HepG2 (cell line): ENCODE measurements around the gene TMEM139.

Source experiments
- CBX2 ChIP-seq, 2 experiments: fragments of 200-600 bp in 1 of 2; sonication (generic); formaldehyde crosslinking in 1 of 2; IDR thresholded peaks; 2 replicates each; pipeline versions ENCODE4 v1.7.0 to v1.8.1; 2018 to 2022; ENCODE audit warnings: low read depth in 2 of 2, low read length in 1 of 2, mild to moderate bottlenecking in 1 of 2, missing genetic modification reagents in 1 of 2
- DNMT3B ChIP-seq: conservative IDR thresholded peaks from 2 replicates; pipeline ENCODE4 v1.6.1; 2016; ENCODE audit warnings: missing biosample characterization, control low read depth
- EZH2 ChIP-seq: conservative IDR thresholded peaks from 2 replicates; pipeline ENCODE4 v1.6.1; 2012; ENCODE audit warnings: mild to moderate bottlenecking, low read depth, low read length, moderate library complexity
- POLR2AphosphoS5 ChIP-seq: IDR thresholded peaks from 2 replicates; pipeline ENCODE4 v1.6.1; 2012; ENCODE audit warnings: low read depth, low read length
- YY1 ChIP-seq: IDR thresholded peaks from 2 replicates; pipeline ENCODE4 v1.6.1; 2011; ENCODE audit warnings: low read length, low read depth, moderate library complexity, mild to moderate bottlenecking; ENCODE audit not compliant: insufficient read depth, insufficient replicate concordance
- ZFX ChIP-seq: sonication (generic); formaldehyde crosslinking; IDR thresholded peaks from 2 replicates; pipeline ENCODE4 v1.4.0; 2020; ENCODE audit warnings: mild to moderate bottlenecking, low read depth, missing genetic modification reagents, moderate library complexity
- ZNF326 ChIP-seq: sonication (generic); formaldehyde crosslinking; IDR thresholded peaks from 2 replicates; pipeline ENCODE4 v1.4.0; 2020; ENCODE audit warnings: missing genetic modification reagents, borderline replicate concordance
- ZNF572 ChIP-seq: sonication (generic); formaldehyde crosslinking; IDR thresholded peaks from 2 replicates; pipeline ENCODE4 v1.5.1; 2020; ENCODE audit warnings: mild to moderate bottlenecking, missing genetic modification reagents
- TF ChIP-seq, protein P1 (sequence below): sonication (generic); formaldehyde crosslinking; IDR thresholded peaks from 2 replicates; pipeline ENCODE4 v1.4.0; 2020; ENCODE audit warnings: low read depth, mild to moderate bottlenecking, missing genetic modification reagents
- TF ChIP-seq, protein P2 (sequence below): fragments of 450-650 bp; IDR thresholded peaks from 2 replicates; pipeline ENCODE4 v1.6.1; 2017; ENCODE audit warnings: mild to moderate bottlenecking

DNA sequence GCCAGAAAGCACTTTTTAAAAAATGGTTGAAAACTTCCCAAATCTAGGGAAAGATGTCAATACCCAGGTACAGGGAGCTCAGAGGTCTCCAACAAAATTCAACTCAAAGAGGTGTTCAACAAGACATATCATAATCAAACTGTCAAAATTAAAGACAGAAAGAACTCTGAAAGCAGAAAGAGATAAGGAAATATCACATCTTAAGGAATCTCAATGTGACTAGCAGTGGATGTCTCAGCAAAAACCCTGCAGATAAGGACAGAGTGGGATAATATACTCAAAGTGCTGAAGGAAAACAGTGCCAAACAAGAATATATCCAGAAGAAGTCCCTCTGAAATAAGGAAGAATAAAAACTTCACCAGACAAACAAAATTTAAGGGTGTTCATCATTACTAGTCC lies 34.6 kb upstream of the TMEM139 start:
- TF ChIP-seq, protein P1, sequence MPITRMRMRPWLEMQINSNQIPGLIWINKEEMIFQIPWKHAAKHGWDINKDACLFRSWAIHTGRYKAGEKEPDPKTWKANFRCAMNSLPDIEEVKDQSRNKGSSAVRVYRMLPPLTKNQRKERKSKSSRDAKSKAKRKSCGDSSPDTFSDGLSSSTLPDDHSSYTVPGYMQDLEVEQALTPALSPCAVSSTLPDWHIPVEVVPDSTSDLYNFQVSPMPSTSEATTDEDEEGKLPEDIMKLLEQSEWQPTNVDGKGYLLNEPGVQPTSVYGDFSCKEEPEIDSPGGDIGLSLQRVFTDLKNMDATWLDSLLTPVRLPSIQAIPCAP (CRISPR knock-in tag): no peak
- TF ChIP-seq POLR2AphosphoS5 (no peak), CBX2 (IDR thresholded peaks at IDR 0.05; ENCODE audit: low read depth, low read length) (no peak), CBX2 (CRISPR knock-in tag; IDR thresholded peaks at IDR 0.05; ENCODE audit: low read depth) (no peak), DNMT3B (CRISPR knock-in tag) (no peak), ZFX (CRISPR knock-in tag) (no peak), ZNF572 (no peak), ZNF326 (CRISPR knock-in tag) (no peak), YY1 (no peak), EZH2 (no peak)
- TF ChIP-seq, protein P2, sequence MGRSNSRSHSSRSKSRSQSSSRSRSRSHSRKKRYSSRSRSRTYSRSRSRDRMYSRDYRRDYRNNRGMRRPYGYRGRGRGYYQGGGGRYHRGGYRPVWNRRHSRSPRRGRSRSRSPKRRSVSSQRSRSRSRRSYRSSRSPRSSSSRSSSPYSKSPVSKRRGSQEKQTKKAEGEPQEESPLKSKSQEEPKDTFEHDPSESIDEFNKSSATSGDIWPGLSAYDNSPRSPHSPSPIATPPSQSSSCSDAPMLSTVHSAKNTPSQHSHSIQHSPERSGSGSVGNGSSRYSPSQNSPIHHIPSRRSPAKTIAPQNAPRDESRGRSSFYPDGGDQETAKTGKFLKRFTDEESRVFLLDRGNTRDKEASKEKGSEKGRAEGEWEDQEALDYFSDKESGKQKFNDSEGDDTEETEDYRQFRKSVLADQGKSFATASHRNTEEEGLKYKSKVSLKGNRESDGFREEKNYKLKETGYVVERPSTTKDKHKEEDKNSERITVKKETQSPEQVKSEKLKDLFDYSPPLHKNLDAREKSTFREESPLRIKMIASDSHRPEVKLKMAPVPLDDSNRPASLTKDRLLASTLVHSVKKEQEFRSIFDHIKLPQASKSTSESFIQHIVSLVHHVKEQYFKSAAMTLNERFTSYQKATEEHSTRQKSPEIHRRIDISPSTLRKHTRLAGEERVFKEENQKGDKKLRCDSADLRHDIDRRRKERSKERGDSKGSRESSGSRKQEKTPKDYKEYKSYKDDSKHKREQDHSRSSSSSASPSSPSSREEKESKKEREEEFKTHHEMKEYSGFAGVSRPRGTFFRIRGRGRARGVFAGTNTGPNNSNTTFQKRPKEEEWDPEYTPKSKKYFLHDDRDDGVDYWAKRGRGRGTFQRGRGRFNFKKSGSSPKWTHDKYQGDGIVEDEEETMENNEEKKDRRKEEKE: no peak
